CD4-positive, alpha-beta T cell treated with Interferon gamma for 1 hour (primary cell): ENCODE measurements around the gene SLC6A12.

Experiments
- DNase-seq: peaks from one replicate; pipeline ENCODE4 v3.0.0-alpha.2; 2020

SLC6A12 gene

DNA sequence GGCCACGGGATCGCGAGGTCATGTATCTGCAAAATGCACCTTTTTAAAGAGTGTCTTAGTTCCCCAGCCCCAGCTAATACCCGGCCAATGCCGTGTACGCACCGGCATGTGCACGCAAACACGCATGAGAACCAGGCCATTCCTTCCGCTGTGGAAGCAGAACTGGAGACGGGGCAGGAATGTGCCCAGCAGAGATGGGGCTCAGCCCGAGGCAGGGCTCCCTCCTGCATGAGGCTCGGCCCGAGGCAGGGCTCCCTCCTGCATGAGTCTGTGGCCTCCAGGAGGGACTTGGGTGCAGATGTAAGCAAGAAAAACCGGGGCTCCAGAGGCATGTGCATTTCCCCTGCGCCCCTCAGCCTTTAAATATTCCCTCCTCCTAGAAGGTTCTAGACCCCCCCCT lies 38.2 kb downstream of the SLC6A12 start:
- no peak for DNase-seq

DNA sequence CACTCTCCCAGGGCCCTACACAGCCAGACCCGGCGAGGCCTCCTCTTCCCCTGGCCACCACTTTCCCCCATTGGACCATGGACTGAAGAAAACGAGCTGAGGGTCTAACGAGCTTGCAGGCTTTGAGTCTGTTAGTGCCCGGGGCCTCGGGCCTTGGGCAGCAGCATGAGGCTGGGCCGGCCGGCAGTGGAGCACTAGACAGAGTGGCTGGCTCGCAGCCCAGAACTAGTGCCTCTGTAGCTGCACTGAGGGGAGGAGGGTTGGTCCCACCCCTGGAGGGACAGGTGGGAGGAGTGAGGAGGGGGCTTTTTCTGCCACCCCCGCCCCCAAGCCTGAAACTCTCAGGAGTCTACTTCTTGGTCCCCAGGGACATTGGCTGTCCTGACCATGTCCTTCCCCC lies 38.7 kb downstream of the SLC6A12 start:
- no peak for DNase-seq

GRCh38 chr12:174596-174995 lies 39.4 kb downstream of the SLC6A12 start:
- DNase-seq = no peak

DNA sequence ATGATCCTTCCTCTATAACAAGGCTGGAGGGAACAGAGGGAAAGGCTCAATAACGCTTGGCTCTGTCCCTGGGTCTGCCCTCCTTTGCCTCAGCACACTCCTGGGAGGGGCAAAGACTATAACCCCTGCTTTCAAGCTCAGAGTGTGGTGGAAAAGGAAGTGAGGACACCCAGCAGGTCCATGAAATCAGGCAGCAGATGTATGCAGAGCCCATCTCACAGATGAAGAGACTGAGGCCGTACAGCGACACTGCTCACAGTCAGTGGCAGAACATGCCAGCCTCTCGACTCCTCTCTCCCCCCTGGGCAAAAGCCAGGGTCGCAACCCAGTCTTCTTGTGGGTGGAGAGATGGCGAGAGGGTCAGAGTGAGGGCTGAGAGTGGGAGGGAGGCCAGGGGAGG lies 39.8 kb downstream of the SLC6A12 start:
- DNase-seq = no peak

GRCh38 chr12:172732-173161 lies 41.2 kb downstream of the SLC6A12 start:
- no peak for DNase-seq

DNA sequence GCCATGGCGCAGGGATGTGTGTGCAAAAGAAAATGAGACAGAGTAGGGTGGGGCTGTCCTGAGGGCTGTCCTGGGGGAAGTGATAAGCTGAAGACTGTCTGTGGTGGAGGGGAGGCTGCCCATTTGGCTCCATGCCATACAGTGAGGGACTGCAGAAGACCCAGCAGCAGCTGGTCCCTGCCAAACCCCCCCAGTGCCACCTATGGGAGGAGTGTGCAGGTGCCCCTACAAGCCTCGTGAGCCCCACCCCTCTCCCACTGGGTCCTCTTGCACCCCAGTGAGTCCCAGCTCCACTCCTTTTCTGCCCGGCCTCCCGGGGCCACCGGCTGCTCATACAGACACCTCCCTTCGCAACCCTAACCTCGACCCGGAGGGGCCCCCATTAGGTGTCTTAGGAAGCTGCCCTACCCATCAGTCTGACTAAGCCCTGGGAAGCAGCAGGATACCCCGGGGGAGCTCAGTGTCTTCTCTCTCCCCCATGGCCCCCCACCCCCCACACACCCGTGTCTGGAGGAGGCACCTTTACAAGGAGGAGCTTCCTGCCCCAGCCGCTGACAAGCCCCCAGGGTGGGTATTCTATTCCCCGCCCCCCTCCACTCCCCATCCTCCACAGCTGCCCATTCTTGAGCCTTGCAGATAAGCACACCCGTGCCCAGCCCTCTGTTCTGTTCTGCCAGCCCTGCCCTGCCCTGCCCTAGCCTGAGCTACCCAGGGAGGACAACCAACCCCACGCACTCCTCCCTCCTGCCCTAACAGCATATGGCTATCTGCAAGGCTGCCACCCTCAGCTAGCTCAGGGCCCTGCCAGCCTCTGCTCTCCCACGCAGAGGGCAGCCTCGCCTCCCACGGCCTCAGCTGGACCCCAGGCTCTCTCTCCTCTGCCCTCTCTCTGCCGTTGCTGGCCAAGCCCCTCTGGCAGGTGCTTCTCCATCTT lies 41.9 kb downstream of the SLC6A12 start:
- DNase-seq = no peak

- DNase-seq = no peak
These were observed 42.7 kb downstream of the SLC6A12 start for GRCh38 chr12:171276-171675.

- no peak for DNase-seq
These were observed 43.4 kb downstream of the SLC6A12 start for GRCh38 chr12:170371-171225.

- DNase-seq = no peak
These were observed 44.2 kb downstream of the SLC6A12 start for GRCh38 chr12:169528-170370.

DNA sequence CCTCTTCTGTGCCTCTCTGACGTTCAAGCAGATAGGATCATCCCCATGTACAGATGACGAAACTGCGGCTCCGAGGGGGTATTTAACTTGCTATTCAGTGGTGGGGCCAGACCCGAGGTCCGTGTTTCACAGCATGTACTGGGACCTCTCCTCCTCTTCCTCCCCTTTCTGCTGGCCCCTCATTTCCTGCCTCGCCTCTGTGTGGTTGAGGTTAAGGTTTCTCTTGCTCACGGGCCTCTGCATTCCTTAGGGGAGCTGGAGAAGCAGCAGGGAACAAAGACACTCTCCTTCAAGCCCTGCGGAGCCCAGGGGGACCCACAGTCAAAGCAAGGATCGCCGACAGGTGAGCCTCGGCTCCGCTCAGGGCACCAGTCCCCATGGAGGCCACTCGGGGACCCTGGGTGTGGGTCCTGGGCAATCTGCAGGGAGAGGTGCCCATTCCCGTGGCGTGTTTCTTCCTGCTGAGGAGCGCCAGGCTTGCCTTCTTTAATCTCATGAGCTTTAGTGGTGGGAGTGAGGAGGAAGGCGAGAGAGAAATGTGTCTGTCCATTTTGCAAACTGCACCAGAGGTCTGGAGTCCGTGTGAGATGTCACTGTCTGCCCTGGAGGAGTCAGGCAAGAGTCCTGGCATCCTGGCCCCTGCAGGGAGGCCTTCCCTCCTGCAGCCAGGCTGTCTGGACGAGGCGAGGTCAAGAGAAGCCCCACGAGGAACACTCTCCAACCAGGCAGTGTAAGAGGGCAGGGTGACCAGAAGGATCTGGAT lies 45.0 kb downstream of the SLC6A12 start:
- DNase-seq = no peak

GRCh38 chr12:167959-168600 lies 45.9 kb downstream of the SLC6A12 start:
- no peak for DNase-seq

- DNase-seq = no peak
These were observed 47.4 kb downstream of the SLC6A12 start for GRCh38 chr12:166425-167075.

- no peak for DNase-seq
These were observed 48.0 kb downstream of the SLC6A12 start for GRCh38 chr12:165862-166368.

DNA sequence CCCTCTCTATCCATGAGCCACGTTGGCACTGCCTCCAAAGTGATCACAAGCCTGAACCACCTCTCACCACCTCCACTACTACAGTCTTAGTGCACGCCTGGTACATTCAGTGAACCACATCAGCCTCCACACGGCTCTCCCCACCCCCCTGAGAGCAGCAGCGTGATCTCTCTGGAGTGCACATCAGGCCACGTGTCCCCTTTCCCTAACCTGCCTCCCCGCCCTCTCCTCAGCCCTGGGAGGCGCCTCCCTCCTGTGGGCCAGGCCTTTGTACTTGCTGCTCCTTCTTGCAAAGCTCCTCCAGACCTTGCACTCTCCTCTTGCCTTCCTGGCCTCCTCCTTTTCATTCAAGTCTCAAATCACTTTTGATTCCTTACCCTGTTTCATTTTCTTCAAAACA lies 49.8 kb downstream of the SLC6A12 start:
- DNase-seq = no peak

DNA sequence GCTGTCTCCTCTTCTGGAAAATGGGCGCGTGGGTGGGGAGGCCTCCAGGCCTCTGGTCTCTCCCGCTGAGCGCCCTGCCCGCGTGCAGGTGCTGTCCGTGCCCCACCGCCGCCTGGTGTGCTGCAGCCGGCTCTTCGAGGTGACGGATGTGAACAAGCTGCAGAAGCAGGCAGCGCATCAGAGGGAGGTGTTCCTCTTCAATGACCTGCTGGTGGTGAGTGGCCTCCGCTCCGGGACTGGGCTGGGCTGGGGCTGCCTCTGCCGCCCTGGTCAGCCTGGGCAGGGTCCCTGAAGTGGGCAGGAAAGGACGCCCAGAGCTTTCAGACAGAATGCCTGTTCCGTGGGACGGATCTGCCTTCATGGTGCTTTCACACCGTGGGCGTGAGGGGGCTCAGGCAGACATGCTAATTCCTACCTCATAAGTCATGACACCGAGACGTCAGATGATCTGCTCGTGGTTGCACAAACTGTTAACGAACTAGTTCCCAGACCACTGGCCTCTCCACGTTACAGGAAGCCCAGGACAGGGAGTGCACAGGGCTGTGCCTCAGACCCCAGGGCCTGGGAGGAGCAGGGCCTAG lies 50.5 kb downstream of the SLC6A12 start:
- no peak for DNase-seq

GRCh38 chr12:162467-163307 lies 51.3 kb downstream of the SLC6A12 start:
- DNase-seq = no peak

DNA sequence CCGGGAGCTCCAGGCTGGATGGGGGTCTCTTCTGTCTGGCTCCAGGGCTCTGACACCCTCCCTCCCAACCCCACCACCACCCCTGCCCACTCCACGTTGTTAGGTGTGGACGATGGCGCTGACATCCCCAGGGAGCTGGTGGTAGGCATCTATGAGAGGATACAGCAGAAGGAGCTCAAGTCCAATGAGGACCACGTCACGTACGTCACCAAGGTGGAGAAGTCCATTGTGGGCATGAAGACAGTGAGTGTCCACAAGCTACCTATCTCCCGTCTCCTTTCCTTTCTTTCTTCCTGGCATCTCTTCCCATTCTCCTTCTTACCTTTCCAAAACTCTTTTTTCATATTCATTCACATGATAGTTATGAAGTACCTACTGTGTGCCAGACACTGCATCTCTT lies 52.1 kb downstream of the SLC6A12 start:
- DNase-seq = no peak

DNA sequence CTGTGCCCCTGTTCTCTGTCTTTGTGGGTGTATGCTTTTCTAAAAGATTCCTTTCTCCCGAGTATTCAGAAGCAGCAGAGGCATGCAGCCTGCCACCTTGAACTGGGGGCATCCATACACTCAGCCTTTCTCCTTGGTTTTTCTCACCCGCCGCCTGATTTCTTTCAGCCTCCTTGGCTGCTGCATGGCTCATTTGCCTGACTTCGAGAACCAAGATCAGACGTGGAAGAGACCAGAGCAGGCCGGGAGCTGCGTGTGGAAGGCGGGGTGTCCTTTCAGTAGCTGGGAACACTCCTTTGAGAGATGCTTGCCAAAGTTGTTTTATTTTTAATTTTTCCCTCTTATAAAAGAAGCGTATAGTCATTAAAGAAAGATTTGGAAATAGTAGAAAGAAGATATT lies 53.1 kb downstream of the SLC6A12 start:
- DNase-seq = no peak

- no peak for DNase-seq
These were observed 54.7 kb downstream of the SLC6A12 start for GRCh38 chr12:159156-159782.
